ENCODE results near the gene GRAMD2A.

GRAMD2A gene

GRCh38 chr15:72197460-72198355, at the start of gene GRAMD2A:
TSS of gene GRAMD2A (minus strand) at chr15:72197787.
- DNase-seq: no peak

- no peak for DNase-seq
These were observed 45.3 kb upstream of the GRAMD2A start for GRCh38 chr15:72242775-72243370.

- no peak for DNase-seq
These were observed 42.1 kb upstream of the GRAMD2A start for GRCh38 chr15:72239652-72240051.

GRCh38 chr15:72238586-72238985, 41.0 kb upstream of the GRAMD2A start:
- no peak for DNase-seq

- DNase-seq: no peak
These were observed 40.3 kb upstream of the GRAMD2A start for GRCh38 chr15:72237853-72238224.

GRCh38 chr15:72237029-72237852, 39.7 kb upstream of the GRAMD2A start:
- peak; percentile 55 to 56 for DNase-seq

- no peak for DNase-seq
These were observed 38.9 kb upstream of the GRAMD2A start for GRCh38 chr15:72236381-72237003.

- DNase-seq: no peak
These were observed 37.7 kb upstream of the GRAMD2A start for GRCh38 chr15:72235298-72235697.

- no peak for DNase-seq
These were observed 36.2 kb upstream of the GRAMD2A start for GRCh38 chr15:72233769-72234168.

GRCh38 chr15:72231833-72232478, 34.4 kb upstream of the GRAMD2A start:
- peak; percentile 51 to 76 for DNase-seq

- DNase-seq: peak; percentile 94
These were observed 33.7 kb upstream of the GRAMD2A start, which contains the start of gene PKM for GRCh38 chr15:72231066-72231832. TSS of gene PKM (minus strand) at chr15:72231190. CDS start at chr15:72219097, 12,093 bp downstream.

GRCh38 chr15:72230197-72231065, 32.8 kb upstream of the GRAMD2A start:
- peak; percentile 78 to 86 for DNase-seq

- DNase-seq: no peak
These were observed 32.3 kb upstream of the GRAMD2A start for GRCh38 chr15:72229947-72230196.

- DNase-seq: no peak
These were observed 31.7 kb upstream of the GRAMD2A start for GRCh38 chr15:72229076-72229946.

- DNase-seq: no peak
These were observed 30.1 kb upstream of the GRAMD2A start for GRCh38 chr15:72227720-72228119.

- DNase-seq: no peak
These were observed 29.6 kb upstream of the GRAMD2A start for GRCh38 chr15:72227192-72227586.

- no peak for DNase-seq
These were observed 25.7 kb upstream of the GRAMD2A start for GRCh38 chr15:72223278-72223677.

- DNase-seq: no peak
These were observed 24.8 kb upstream of the GRAMD2A start for GRCh38 chr15:72222393-72222792.

GRCh38 chr15:72220687-72221086, 23.1 kb upstream of the GRAMD2A start:
- DNase-seq: no peak

- no peak for DNase-seq
These were observed 19.6 kb upstream of the GRAMD2A start for GRCh38 chr15:72217216-72217615.

Measured in SHP77 (cell line).